ENCODE results near the gene FBXL7. TPM values are rescaled to one million over a fixed set of nuclear protein-coding genes. Genes with fewer than 3 reads are reported as not detected.
A peak's percentile ranks its signal among the peaks of the same experiment; 100 is the strongest.

FBXL7 gene
- total RNA-seq, 1 donor from 2014 or later: 30.4 TPM

- Histone ChIP-seq H3K4me3 (no peak overlapping the region), H3K36me3 (no peaks in the 10 kb centered on the region), H3K27ac (no peak overlapping the region), H3K27me3 (no peaks in the 10 kb centered on the region), H3K9me3 (peaks cover 0 to 2% of the 10 kb centered on the region in 2 donors), H3K4me1 (peaks cover 0 to 13% of the 10 kb centered on the region in 2 donors)
- TF ChIP-seq, protein P1, sequence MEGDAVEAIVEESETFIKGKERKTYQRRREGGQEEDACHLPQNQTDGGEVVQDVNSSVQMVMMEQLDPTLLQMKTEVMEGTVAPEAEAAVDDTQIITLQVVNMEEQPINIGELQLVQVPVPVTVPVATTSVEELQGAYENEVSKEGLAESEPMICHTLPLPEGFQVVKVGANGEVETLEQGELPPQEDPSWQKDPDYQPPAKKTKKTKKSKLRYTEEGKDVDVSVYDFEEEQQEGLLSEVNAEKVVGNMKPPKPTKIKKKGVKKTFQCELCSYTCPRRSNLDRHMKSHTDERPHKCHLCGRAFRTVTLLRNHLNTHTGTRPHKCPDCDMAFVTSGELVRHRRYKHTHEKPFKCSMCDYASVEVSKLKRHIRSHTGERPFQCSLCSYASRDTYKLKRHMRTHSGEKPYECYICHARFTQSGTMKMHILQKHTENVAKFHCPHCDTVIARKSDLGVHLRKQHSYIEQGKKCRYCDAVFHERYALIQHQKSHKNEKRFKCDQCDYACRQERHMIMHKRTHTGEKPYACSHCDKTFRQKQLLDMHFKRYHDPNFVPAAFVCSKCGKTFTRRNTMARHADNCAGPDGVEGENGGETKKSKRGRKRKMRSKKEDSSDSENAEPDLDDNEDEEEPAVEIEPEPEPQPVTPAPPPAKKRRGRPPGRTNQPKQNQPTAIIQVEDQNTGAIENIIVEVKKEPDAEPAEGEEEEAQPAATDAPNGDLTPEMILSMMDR (IDR thresholded peaks at IDR 0.05): no peak
- no peak for DNase-seq (ENCODE audit: low spot score in 2 of 2)
- intact Hi-C loops (cut with DNase I): no loop called here
Measured at GRCh38 chr5:15786884-15787283, 286.9 kb downstream of the FBXL7 start.

DNA sequence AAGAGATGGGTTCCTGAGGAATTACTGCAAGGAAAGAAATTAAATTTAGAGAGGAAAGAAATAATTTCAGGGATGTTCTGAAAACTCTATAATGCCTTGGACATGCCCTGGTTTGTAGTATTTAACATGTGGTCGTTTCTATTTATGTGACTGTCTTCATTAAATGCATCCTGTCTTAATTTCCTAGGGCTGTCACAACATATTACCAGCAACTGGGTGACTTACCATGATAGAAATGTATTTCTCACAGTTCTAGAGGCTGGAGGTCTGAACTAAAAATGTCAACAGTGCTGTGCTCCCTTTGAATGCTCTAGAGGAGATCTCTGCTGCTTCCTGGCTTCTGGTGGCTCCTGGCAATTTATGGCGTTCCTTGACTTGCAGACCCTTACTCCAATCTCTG lies 287.7 kb downstream of the FBXL7 start:
- intact Hi-C loops (cut with DNase I): no loop called here
- H3K4me3 ChIP-seq: no peak overlapping the region
- H3K4me1 ChIP-seq: peaks cover 0 to 13% of the 10 kb centered on the region in 2 donors
- TF ChIP-seq, protein P1 (IDR thresholded peaks at IDR 0.05): no peak
- DNase-seq (ENCODE audit: low spot score in 2 of 2): no peak
- H3K9me3 ChIP-seq: no peaks in the 10 kb centered on the region
- H3K27me3 ChIP-seq: no peaks in the 10 kb centered on the region
- no peaks in the 10 kb centered on the region for H3K36me3 ChIP-seq
- no peak overlapping the region for H3K27ac ChIP-seq

DNA sequence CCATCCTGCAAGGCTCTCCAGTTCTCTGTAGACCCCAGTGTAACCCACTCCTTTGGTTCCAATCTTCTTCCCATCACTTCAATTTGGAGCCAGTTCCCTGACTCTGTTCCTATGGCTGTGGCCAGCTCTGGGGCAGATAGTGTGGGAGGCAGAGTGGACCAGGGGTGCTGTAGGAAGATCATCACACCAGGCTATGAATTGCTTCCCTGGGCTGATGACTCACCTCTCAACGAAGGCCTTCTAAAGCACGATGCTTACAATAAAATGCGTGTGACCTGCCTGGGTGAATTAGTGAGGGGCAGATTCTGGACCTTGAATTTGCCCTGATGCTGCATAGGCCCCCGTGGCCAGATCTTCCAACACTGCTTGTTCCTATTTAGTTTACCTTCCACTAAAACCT lies 289.7 kb downstream of the FBXL7 start:
- DNase-seq (ENCODE audit: low spot score in 2 of 2): no peak
- intact Hi-C loops (cut with DNase I): loop anchor here (2.0 to 10.0 kb wide), 4 partner anchors 287 to 683 kb away; partner anchors contain the start of gene FBXL7
- peaks cover 0 to 16% of the 10 kb centered on the region in 2 donors for H3K4me1 ChIP-seq

DNA sequence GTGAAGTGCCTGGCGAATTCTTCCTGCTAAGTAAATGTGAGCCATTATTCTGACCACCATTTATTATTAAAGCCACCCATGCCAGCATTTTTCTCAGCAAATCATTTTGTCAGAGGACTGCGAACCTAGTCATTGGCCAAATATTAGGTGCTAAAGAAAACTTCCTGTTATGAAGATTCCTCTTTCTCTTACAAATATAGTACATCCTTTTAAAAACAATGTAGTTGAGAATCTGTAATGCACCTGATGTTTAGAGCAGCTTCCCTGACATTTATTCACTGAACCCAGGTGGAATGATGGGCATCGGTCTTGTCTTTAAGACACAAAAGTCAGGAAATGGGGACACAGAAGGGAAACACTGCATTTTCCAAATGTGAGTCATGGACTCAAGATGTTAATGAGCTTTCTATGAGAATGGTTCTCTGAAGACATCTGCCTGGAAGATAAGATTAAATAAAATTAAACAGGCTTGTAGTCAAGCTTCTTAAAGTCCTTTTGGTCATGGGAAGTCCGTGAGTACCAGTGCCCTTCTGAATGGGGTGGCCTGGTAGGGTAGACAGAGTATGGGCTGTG lies 290.6 kb downstream of the FBXL7 start:
- no peak for DNase-seq (ENCODE audit: low spot score in 2 of 2)
- H3K27ac ChIP-seq: no peak overlapping the region
- no peaks in the 10 kb centered on the region for H3K27me3 ChIP-seq
- TF ChIP-seq, protein P1 (IDR thresholded peaks at IDR 0.05): no peak
- H3K4me1 ChIP-seq: peaks cover 0 to 16% of the 10 kb centered on the region in 2 donors
- no peaks in the 10 kb centered on the region for H3K9me3 ChIP-seq
- H3K36me3 ChIP-seq: no peaks in the 10 kb centered on the region
- intact Hi-C loops (cut with DNase I): loop anchor here (2.0 to 10.0 kb wide), 4 partner anchors 288 to 684 kb away; partner anchors contain the start of gene FBXL7
- H3K4me3 ChIP-seq: no peak overlapping the region

More for the DNA sequence above, 289.7 kb downstream of the FBXL7 start:
- TF ChIP-seq, protein P1 (IDR thresholded peaks at IDR 0.05): no peak
- H3K4me3 ChIP-seq: no peak overlapping the region
- no peaks in the 10 kb centered on the region for H3K9me3 ChIP-seq
- H3K27me3 ChIP-seq: no peaks in the 10 kb centered on the region
- H3K36me3 ChIP-seq: no peaks in the 10 kb centered on the region
- no peak overlapping the region for H3K27ac ChIP-seq

DNA sequence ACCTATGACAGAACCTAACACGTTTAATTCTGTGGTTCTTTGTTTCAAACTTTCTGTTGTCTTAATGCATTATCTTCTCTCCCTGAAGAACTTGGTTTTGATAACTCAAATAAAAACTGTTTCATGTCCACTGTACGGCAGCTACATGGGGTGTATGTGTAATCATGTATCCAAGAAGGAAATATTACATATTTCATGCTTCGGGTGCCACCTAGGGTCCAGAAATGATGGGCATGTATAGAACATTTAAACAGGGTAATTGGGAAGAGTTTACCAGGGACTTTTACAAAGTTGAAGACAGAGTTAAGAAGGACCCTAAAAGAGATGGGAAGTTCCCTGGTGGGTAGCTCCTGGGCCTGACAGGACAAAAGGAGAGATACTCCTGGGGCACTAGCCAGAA lies 291.3 kb downstream of the FBXL7 start:
- no peak for DNase-seq (ENCODE audit: low spot score in 2 of 2)

More for the DNA sequence above, 291.3 kb downstream of the FBXL7 start:
- intact Hi-C loops (cut with DNase I): loop anchor here (2.0 to 10.0 kb wide), 4 partner anchors 289 to 684 kb away; partner anchors contain the start of gene FBXL7
- H3K27me3 ChIP-seq: no peaks in the 10 kb centered on the region
- H3K36me3 ChIP-seq: no peaks in the 10 kb centered on the region
- TF ChIP-seq, protein P1 (IDR thresholded peaks at IDR 0.05): peak in 2 of 3 experiments; percentile 19 to 48
- H3K4me1 ChIP-seq: peaks cover 0 to 16% of the 10 kb centered on the region in 2 donors
- no peak overlapping the region for H3K27ac ChIP-seq
- no peaks in the 10 kb centered on the region for H3K9me3 ChIP-seq
- no peak overlapping the region for H3K4me3 ChIP-seq

Measured in ascending aorta (tissue), 2 donors.